Measurements from ENCODE around the gene NUBP2. TPM values are rescaled to one million over a fixed set of nuclear protein-coding genes. Genes with fewer than 3 reads are reported as not detected.
A peak's percentile ranks its signal among the peaks of the same experiment; 100 is the strongest.

NUBP2 gene
- polyA plus RNA-seq, 2 of the 4 experiments (the other 2 are of a cell fraction): 24.7 to 65.3 TPM

DNA sequence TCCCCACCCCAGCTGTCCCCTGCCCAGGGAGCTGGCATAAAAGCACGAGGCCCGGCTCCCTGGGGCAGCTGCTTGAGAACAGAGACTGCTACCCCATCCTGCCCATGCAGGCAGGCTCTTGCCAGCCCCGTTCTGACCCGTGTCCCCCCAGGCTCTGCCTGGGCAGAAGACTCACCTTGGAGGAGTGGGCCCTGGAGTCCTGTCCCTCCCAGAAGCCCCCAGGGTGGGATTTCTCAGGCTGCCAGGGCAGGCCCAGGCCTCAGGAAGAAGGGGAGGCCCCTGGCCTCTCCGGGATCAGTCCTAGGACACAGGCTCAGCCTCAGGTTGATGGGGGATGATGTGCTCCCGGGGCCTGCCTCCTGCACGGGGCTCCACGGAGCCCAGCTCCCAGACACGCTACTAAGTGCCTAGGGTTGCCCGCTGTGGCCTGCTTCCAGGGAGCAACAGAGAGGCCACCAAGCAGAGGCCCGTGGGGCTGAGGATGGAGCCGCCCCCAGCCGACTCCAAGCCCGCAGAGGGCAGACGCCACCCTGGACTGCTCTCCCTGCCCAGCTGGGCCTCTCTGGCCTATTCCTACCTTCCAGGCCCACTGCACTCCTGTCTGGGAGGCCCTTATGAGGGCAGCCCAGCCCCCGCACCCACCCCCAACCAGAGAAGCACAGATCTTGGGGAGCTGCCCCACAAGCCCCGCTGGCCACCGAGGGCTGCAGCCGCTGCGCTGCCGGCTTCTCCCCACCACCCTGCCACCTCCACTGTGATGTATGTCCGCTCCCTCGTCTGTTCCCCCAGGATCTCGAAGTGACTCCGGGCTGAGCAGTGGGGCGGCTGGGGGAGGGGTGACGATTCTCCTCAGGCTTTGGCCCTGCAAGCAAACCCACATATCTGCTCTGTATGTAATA lies 13.1 kb upstream of the NUBP2 start:
- Histone ChIP-seq H3K4me2 (peak overlapping the region; percentile 98), H3K9me3 (no peaks in the 10 kb centered on the region), H3K27ac (peak overlapping the region in 1 of 2 experiments; percentile 98; a peak in 2 of 6 replicates), H3K4me3 (peak overlapping the region; percentile 85; the same call in 1 of the 3 replicates), H3K4me1 (peaks cover 21% of the 10 kb centered on the region)
- WGBS (ENCODE audit: missing lambda C conversion rate): 85% methylated on average over 18 of the region's 27 CpGs
- DNase-seq (ENCODE audit: low read depth in 1 of 2, low spot score in 1 of 2) (no peak), ATAC-seq (no peak), FAIRE-seq (no peak)
- POLR2A ChIA-PET: interaction anchor here (1.4 to 6.5 kb wide), 4 partner anchors 13 to 64 kb away, joined by 3 to 46 read pairs (median 6); partner anchors contain the start of genes MAPK8IP3, NUBP2 and SPSB3
- TF ChIP-seq POLR2AphosphoS2 (conservative IDR thresholded peaks at IDR 0.05; ENCODE audit: low read length): no peak
- no peak for TF ChIP-seq GATA3 (IDR thresholded peaks at IDR 0.05; ENCODE audit: borderline replicate concordance)
- TF ChIP-seq CBX8 (IDR thresholded peaks at IDR 0.05): no peak
- TF ChIP-seq ESRRA (IDR thresholded peaks at IDR 0.05; ENCODE audit: borderline replicate concordance, low read length): no peak
- TF ChIP-seq, protein P1, sequence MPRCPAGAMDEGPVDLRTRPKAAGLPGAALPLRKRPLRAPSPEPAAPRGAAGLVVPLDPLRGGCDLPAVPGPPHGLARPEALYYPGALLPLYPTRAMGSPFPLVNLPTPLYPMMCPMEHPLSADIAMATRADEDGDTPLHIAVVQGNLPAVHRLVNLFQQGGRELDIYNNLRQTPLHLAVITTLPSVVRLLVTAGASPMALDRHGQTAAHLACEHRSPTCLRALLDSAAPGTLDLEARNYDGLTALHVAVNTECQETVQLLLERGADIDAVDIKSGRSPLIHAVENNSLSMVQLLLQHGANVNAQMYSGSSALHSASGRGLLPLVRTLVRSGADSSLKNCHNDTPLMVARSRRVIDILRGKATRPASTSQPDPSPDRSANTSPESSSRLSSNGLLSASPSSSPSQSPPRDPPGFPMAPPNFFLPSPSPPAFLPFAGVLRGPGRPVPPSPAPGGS (IDR thresholded peaks at IDR 0.05): no peak
- TF ChIP-seq TFCP2L1 (CRISPR knock-in tag; IDR thresholded peaks at IDR 0.05): no peak
- no peak for TF ChIP-seq NR3C1 (IDR thresholded peaks at IDR 0.05)
- TF ChIP-seq ZNF302 (CRISPR knock-in tag; IDR thresholded peaks at IDR 0.05): no peak
- no peak for TF ChIP-seq EP300 (IDR thresholded peaks at IDR 0.05)
- no peak for TF ChIP-seq PHF8 (IDR thresholded peaks at IDR 0.05; ENCODE audit: borderline replicate concordance, low read depth)
- no peak for TF ChIP-seq JUNB (IDR thresholded peaks at IDR 0.05)
- TF ChIP-seq, protein P2, sequence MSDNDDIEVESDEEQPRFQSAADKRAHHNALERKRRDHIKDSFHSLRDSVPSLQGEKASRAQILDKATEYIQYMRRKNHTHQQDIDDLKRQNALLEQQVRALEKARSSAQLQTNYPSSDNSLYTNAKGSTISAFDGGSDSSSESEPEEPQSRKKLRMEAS (IDR thresholded peaks at IDR 0.05): no peak
- TF ChIP-seq CHD2 (IDR thresholded peaks at IDR 0.05; ENCODE audit: low read length, partially characterized antibody): no peak
- no peak for TF ChIP-seq HOXA7 (CRISPR knock-in tag; IDR thresholded peaks at IDR 0.05)
- CTCF ChIA-PET: interaction anchor here (0.9 to 8.5 kb wide), 8 partner anchors 10 to 79 kb away, joined by 3 to 56 read pairs (median 6); partner anchors contain the start of genes MAPK8IP3, NUBP2 and SPSB3

DNA sequence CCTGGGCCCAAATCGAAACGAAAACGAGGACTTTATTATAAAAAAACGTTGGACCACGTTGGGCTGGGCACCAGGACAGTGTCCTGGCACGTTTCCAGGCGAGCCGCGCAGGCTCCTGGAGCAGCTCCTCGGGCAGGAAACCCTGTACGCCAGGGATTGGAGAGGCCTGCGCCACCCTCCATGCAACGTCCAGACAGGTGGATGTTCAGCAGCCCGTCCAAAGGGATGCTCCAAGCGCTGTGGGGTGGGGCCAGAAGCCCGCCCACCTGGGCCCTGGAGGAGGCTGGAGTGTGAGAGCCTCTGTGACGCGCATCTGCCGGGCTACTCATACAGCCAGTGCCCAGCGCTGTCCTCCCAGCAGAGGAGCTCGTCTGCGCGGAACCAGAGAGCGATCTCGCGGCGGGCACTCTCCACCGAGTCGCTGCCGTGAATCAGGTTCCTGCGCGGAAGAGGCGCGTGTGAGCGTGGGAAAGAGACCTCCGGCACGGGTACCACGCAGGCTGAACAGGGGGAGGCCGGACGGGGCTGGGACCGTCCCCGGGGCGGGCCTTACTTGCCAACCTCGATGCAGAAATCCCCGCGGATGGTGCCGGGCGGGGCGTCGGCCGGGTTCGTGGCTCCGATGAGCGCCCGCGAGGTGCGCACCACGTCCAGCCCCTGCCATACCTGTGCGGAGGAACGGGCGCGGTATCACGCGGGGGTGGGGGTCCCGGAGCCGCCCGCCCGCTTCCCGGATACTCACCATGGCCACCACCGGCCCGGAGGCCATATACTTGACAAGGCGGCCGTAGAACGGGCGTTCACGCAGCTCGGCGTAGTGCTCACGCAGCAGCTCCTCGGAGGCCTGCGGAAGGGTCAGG lies 12.2 kb upstream of the NUBP2 start:
- FAIRE-seq: no peak
- peak in 1 of 2 experiments; percentile 51 for DNase-seq (ENCODE audit: low read depth in 1 of 2, low spot score in 1 of 2)

More for the DNA sequence above, 12.2 kb upstream of the NUBP2 start:
- Histone ChIP-seq H3K9me3 (no peaks in the 10 kb centered on the region), H3K4me2 (peak overlapping the region; percentile 98), H3K27ac (peak overlapping the region; percentile 95 to 98), H3K4me3 (peak overlapping the region; percentile 85), H3K4me1 (peaks cover 21% of the 10 kb centered on the region)
- CTCF ChIA-PET: interaction anchor here (0.9 to 8.5 kb wide), 9 partner anchors 9 to 79 kb away, joined by 3 to 56 read pairs (median 5); partner anchors contain the start of genes MAPK8IP3, NUBP2 and SPSB3
- POLR2A ChIA-PET: interaction anchor here (1.0 to 6.5 kb wide), 5 partner anchors 12 to 78 kb away, joined by 3 to 46 read pairs (median 3); partner anchors contain the start of genes MAPK8IP3, NUBP2 and SPSB3
- 52% methylated on average over 37 of the region's 81 CpGs for WGBS (ENCODE audit: missing lambda C conversion rate)
- peak in 1 of 2 experiments; percentile 11; a peak in 2 of 6 replicates for ATAC-seq
- no peak for TF ChIP-seq KDM1A (IDR thresholded peaks at IDR 0.05; ENCODE audit: low read depth)
- TF ChIP-seq, protein P3, sequence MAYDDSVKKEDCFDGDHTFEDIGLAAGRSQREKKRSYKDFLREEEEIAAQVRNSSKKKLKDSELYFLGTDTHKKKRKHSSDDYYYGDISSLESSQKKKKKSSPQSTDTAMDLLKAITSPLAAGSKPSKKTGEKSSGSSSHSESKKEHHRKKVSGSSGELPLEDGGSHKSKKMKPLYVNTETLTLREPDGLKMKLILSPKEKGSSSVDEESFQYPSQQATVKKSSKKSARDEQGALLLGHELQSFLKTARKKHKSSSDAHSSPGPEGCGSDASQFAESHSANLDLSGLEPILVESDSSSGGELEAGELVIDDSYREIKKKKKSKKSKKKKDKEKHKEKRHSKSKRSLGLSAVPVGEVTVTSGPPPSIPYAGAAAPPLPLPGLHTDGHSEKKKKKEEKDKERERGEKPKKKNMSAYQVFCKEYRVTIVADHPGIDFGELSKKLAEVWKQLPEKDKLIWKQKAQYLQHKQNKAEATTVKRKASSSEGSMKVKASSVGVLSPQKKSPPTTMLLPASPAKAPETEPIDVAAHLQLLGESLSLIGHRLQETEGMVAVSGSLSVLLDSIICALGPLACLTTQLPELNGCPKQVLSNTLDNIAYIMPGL (CRISPR knock-in tag; IDR thresholded peaks at IDR 0.05; ENCODE audit: borderline replicate concordance): no peak
- no peak for TF ChIP-seq MAZ (IDR thresholded peaks at IDR 0.05; ENCODE audit: borderline replicate concordance, low read depth, low read length)
- TF ChIP-seq GATA3 (IDR thresholded peaks at IDR 0.05; ENCODE audit: borderline replicate concordance): no peak
- no peak for TF ChIP-seq ZSCAN20 (CRISPR knock-in tag; IDR thresholded peaks at IDR 0.05)
- TF ChIP-seq RCOR1 (IDR thresholded peaks at IDR 0.05; ENCODE audit: low read depth, low read length): no peak
- no peak for TF ChIP-seq RNF2 (IDR thresholded peaks at IDR 0.05; ENCODE audit: borderline replicate concordance, low read depth)
- TF ChIP-seq HOXB5 (CRISPR knock-in tag; IDR thresholded peaks at IDR 0.05): no peak
- TF ChIP-seq RARB (CRISPR knock-in tag; IDR thresholded peaks at IDR 0.05): no peak
- TF ChIP-seq POLR2A (IDR thresholded peaks at IDR 0.05; ENCODE audit: low read length): no peak
- TF ChIP-seq, protein P4, sequence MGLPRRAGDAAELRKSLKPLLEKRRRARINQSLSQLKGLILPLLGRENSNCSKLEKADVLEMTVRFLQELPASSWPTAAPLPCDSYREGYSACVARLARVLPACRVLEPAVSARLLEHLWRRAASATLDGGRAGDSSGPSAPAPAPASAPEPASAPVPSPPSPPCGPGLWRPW (IDR thresholded peaks at IDR 0.05): no peak
- TF ChIP-seq, protein P5, sequence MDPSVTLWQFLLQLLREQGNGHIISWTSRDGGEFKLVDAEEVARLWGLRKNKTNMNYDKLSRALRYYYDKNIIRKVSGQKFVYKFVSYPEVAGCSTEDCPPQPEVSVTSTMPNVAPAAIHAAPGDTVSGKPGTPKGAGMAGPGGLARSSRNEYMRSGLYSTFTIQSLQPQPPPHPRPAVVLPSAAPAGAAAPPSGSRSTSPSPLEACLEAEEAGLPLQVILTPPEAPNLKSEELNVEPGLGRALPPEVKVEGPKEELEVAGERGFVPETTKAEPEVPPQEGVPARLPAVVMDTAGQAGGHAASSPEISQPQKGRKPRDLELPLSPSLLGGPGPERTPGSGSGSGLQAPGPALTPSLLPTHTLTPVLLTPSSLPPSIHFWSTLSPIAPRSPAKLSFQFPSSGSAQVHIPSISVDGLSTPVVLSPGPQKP (IDR thresholded peaks at IDR 0.05; ENCODE audit: low read depth, low read length): no peak
- TF ChIP-seq HDAC2 (IDR thresholded peaks at IDR 0.05): no peak
- no peak for TF ChIP-seq SREBF2 (IDR thresholded peaks at IDR 0.05)
- no peak for TF ChIP-seq CBX8 (IDR thresholded peaks at IDR 0.05)
- TF ChIP-seq ESRRA (IDR thresholded peaks at IDR 0.05; ENCODE audit: borderline replicate concordance, low read length): no peak

All from A549 (cell line).